Urinary bladder (tissue), 4 donors: Measurements from ENCODE around the gene ELL. TPM values are rescaled to one million over a fixed set of nuclear protein-coding genes. Genes with fewer than 3 reads are reported as not detected.

Source experiments
- DNase-seq: peaks from one replicate; pipeline ENCODE4 v3.0.0-alpha.2; 2015; ENCODE audit errors: extremely low spot score
- H3K27ac ChIP-seq: one replicate; pipeline ENCODE4 v1.5.1; 2013; ENCODE audit warnings: low read depth, mild to moderate bottlenecking, moderate library complexity
- H3K36me3 ChIP-seq: one replicate; pipeline ENCODE4 v1.6.1; 2013; ENCODE audit warnings: mild to moderate bottlenecking, moderate library complexity; ENCODE audit not compliant: insufficient read depth
- H3K4me1 ChIP-seq: one replicate; pipeline ENCODE4 v1.6.1; 2013; ENCODE audit warnings: mild to moderate bottlenecking, moderate library complexity; ENCODE audit not compliant: insufficient read depth
- H3K4me3 ChIP-seq: one replicate; pipeline ENCODE4 v1.5.1; 2013; ENCODE audit warnings: low read depth, low read length
- WGBS: extraction: QIAGEN DNeasy Blood & Tissue Kit; methylation state at CpG from one replicate; pipeline ENCODE4 v1.1.7; 2013; 5-methylcytosine and 5-hydroxymethylcytosine counted together
- polyA plus RNA-seq: library from polyadenylated mRNA; stranded (reverse); fragments of 200-250 nt; gene quantifications from one replicate; pipeline ENCODE4 v1.2.3, GENCODE V29; 2013
- total RNA-seq: library from RNA; depleted of rRNA; stranded (reverse); fragments of >200 nt; gene quantifications from one replicate; pipeline ENCODE4 v1.2.3, GENCODE V29; 2014
- donor health status: healthy with polysubstance abuse.
- donor health status: healthy.

The ELL gene
- total RNA-seq, result 9.7 TPM
- 13.9 TPM for polyA plus RNA-seq

DNA sequence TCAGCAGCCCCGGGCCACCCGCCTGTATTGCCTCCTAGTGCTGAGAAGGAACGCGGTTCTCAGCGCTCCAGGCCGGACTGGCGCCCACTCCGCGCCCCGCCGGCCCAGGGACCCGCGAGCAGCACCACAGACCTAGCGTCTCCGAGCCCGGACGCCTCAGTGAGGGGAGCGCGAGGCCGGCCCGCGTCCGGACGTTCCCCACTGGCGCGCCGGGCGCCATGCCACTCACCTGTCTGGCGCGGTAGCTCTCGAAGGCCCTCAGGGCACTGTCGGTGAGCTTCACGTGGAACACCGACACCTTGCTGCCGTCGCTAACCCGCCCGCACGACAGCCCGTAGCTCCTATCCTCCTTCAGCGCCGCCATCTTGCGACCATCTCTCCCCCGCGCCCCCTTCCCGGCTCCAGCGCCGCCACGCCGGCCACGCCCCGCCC, at the start of gene ELL:
ELL (minus strand) TSS at position 379 of the 432 bp plus-strand sequence; CDS start at position 364, 15 bp downstream.
- no peaks in the 10 kb centered on the region for H3K36me3 ChIP-seq
- H3K4me3 ChIP-seq, result peak within 1 kb of the TSS; percentile 94
- no peak for DNase-seq
- H3K27ac ChIP-seq, result peak within 1 kb of the TSS; percentile 96
- WGBS, result under 1% methylated on average over 52 of the region's 52 CpGs
- H3K4me1 ChIP-seq, result no peaks in the 10 kb centered on the region

GRCh38 chr19:18568367-18568766, 46.5 kb upstream of the ELL start:
- DNase-seq, result no peak
- Histone ChIP-seq H3K36me3 (peaks cover 4% of the 10 kb centered on the region), H3K4me1 (peaks cover 5% of the 10 kb centered on the region), H3K27ac (no peak overlapping the region), H3K4me3 (no peak overlapping the region)
- WGBS, result 92% methylated on average over 15 of the region's 15 CpGs

- H3K27ac ChIP-seq, result no peak overlapping the region
- WGBS, result 91% methylated on average over 8 of the region's 8 CpGs
- peaks cover 4% of the 10 kb centered on the region for H3K36me3 ChIP-seq
- no peaks in the 10 kb centered on the region for H3K4me1 ChIP-seq
- H3K4me3 ChIP-seq, result no peak overlapping the region
- DNase-seq, result no peak
Observed at GRCh38 chr19:18566953-18567352, 45.1 kb upstream of the ELL start.

DNA sequence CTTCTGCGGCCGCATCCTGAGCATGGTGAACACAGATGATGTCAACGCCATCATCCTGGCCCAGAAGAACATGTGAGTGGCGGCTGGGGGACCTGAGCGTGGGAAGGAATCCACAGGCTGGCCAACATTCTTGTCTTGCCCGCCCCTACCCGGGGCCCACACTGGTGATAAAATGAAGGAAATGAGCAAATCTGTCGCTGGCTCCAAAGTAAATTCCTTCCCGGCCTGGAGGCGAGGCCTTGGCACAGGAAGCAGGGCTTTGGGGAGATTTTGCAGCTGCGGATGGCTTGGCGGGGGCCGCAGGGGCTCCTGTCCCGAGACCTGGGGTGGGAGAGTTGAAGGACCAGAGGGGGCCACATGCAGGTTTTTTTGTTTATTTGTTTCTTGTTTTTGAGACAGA, 40.2 kb upstream of the ELL start:
- Histone ChIP-seq H3K4me1 (no peaks in the 10 kb centered on the region), H3K4me3 (no peak overlapping the region), H3K36me3 (no peaks in the 10 kb centered on the region), H3K27ac (peak overlapping the region; percentile 44)
- no peak for DNase-seq
- WGBS, result 44% methylated on average over 14 of the region's 14 CpGs

GRCh38 chr19:18559685-18560084, 37.8 kb upstream of the ELL start:
- 61% methylated on average over 5 of the region's 5 CpGs for WGBS
- no peak overlapping the region for H3K27ac ChIP-seq
- H3K4me1 ChIP-seq, result no peaks in the 10 kb centered on the region
- no peaks in the 10 kb centered on the region for H3K36me3 ChIP-seq
- H3K4me3 ChIP-seq, result no peak overlapping the region
- no peak for DNase-seq

DNA sequence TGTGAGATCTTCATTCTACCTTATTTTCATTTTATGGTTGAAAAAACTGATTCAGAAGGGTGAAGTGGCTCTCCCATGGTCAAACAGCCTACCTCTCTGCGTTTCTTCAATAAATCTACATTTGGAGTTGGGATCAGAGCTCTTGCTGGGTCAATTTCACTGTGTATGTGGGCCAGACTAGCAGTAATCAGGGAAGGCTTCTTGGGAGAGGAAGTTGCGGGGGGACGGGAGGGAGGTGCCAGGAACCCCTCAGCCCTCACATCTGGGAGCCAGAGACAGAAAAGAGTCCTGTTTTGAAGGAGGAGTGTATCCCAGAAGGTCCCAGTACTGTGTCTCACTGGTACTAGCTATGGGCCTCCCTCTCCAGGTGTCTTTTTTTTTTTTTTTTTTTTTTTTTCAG, 36.7 kb upstream of the ELL start:
- WGBS, result 64% methylated on average over 3 of the region's 3 CpGs
- DNase-seq, result no peak
- H3K27ac ChIP-seq, result no peak overlapping the region
- peak overlapping the region; percentile 95 for H3K4me3 ChIP-seq
- H3K4me1 ChIP-seq, result no peaks in the 10 kb centered on the region
- no peaks in the 10 kb centered on the region for H3K36me3 ChIP-seq

- H3K4me1 ChIP-seq, result no peaks in the 10 kb centered on the region
- no peak for DNase-seq
- H3K36me3 ChIP-seq, result no peaks in the 10 kb centered on the region
- H3K4me3 ChIP-seq, result peak overlapping the region; percentile 95
- WGBS, result 4% methylated on average over 11 of the region's 11 CpGs
- H3K27ac ChIP-seq, result peak overlapping the region; percentile 94
Observed at GRCh38 chr19:18558202-18558555, 36.3 kb upstream of the ELL start.

DNA sequence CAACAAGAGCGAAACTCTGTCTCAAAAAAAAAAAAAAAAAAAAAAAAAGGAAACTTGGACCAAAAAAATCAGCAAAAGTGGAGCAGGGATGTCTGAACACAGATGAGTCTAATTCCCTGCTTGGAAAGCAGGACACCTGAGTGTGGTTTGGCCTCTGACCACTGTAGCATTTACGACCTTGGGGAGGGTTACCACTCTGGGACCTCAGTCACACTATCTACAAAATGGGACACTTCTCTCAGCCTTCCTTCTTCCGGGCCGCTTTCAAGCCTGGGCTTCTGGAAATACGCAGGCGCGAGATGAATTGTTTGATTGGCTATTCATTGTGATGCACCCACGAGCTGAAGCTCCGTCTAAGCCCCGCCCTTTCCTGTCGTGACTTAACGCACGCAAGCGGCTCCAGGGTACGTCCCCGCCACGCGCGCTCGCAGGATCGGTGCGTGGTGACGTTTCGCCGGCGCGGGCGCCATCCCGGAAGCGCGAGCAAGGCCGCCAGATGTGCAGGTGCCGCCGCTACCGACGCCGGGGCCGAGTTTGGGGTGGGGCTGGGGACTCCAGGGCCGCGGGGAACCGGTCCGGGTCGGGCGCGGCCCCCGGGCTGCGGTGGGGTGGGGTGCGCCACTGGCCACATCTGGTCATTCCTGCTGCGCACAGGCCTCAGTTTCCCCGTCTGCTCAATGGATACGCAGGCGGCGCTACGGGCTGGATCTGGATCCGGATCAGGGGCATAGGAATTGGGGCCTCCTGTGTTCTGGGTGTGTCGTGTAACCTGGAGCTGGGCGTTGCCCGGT, 35.7 kb upstream of the ELL start, which contains the start of gene KXD1:
KXD1 (plus strand) TSS at position 460 of the 791 bp plus-strand sequence. CDS start 4,187 bp downstream, outside the sequence.
- WGBS, result under 1% methylated on average over 58 of the region's 58 CpGs
- peak; percentile 95 for DNase-seq
- Histone ChIP-seq H3K36me3 (no peaks in the 10 kb centered on the region), H3K27ac (peak within 1 kb of the TSS; percentile 94), H3K4me3 (peak within 1 kb of the TSS; percentile 95), H3K4me1 (no peaks in the 10 kb centered on the region)

- Histone ChIP-seq H3K36me3 (no peaks in the 10 kb centered on the region), H3K27ac (no peak overlapping the region), H3K4me1 (no peaks in the 10 kb centered on the region), H3K4me3 (no peak overlapping the region)
- DNase-seq, result no peak
- 40% methylated on average over 6 of the region's 6 CpGs for WGBS
Observed at GRCh38 chr19:18551631-18552030, 29.8 kb upstream of the ELL start.

DNA sequence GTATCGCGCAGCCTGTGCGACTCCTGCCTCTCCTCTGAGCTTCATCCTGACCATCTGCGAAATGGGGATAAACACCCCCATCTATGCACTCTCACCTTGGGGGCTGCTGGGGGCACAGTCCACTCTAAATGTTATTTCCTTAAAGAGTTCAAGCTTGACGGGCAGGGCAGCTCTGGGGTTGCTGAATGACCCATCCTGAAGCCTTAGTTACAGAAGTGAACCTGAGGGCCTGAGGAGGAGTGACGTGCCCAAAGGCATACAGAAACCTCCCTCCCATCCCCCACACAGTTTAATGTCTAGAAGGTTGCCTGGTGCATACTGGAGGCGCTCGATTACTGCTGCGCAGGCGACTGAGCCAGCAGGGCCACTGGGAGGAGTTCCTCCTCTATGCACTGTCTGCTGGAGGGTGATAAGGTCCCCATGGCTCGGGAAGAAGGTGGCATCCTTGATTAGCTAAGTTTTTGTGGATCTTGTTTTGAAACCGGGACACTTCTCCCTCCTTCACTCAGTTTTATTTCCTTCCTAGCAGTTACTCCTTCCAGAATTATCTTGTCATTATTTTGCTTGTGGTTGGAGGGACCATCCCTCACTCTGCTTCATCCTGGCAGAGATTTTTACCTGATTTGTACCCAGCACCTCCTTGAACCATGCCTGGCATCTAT, 22.1 kb upstream of the ELL start:
- peaks cover 1% of the 10 kb centered on the region for H3K4me1 ChIP-seq
- no peak overlapping the region for H3K27ac ChIP-seq
- WGBS, result 9% methylated on average over 12 of the region's 12 CpGs
- DNase-seq, result no peak
- no peaks in the 10 kb centered on the region for H3K36me3 ChIP-seq
- peak overlapping the region; percentile 98 for H3K4me3 ChIP-seq

DNA sequence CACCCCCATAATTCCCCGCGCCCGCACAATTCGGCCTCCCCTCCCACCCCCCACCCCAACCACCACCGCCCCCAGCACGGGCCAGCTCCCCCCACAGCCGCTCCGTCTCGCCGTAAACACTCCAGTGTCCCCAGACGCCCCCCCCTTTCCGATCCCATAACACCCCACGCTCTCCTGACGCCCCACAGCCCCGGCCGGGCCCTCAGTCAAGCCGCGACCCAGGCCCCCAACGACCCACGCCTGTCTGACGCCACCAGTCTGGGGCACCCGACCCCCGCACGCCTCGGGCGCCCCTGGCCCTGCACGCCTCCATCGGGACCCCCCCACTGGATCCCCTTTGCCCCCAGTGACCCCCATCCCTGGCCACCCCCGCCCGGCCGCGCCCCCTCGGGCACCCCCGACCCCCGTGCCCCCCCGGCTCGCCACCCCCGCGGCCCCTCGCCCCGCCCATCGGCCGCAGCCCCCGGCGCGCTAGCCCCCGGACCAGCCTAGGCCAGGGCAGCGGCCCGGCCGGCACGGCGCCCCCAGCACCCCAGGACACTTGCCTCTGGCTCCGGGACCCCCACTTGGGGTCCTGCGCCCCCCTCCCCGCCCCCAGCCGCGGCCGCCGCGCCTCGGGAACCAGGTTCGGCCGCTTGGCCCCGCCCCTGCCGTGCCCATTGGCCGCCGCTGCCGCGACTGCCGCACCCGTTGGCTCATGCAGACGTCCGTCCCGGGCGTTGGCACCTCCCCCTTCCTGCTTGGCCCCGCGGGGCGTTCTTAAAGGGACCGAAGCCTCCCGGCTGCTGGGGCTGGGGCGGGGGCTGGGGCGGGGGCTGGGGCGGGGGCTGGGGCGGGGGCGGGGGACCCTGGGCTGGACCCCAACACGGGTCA, 21.3 kb upstream of the ELL start, which contains the start of gene FKBP8:
FKBP8 (minus strand) TSS at position 633 of the 873 bp plus-strand sequence. CDS start 1,603 bp downstream, outside the sequence.
- Histone ChIP-seq H3K4me1 (peaks cover 1% of the 10 kb centered on the region), H3K36me3 (no peaks in the 10 kb centered on the region), H3K4me3 (peak within 1 kb of the TSS; percentile 98), H3K27ac (peak within 1 kb of the TSS; percentile 82)
- DNase-seq, result peak; percentile 64
- WGBS, result 1% methylated on average over 85 of the region's 86 CpGs

GRCh38 chr19:18541992-18542940, 20.4 kb upstream of the ELL start:
- WGBS, result 16% methylated on average over 11 of the region's 11 CpGs
- Histone ChIP-seq H3K36me3 (peaks cover 5% of the 10 kb centered on the region), H3K4me3 (peak overlapping the region; percentile 98), H3K27ac (peak overlapping the region; percentile 82), H3K4me1 (peaks cover 1% of the 10 kb centered on the region)
- no peak for DNase-seq
